ENCODE data around the gene MAP1LC3A.

Gene MAP1LC3A

DNA sequence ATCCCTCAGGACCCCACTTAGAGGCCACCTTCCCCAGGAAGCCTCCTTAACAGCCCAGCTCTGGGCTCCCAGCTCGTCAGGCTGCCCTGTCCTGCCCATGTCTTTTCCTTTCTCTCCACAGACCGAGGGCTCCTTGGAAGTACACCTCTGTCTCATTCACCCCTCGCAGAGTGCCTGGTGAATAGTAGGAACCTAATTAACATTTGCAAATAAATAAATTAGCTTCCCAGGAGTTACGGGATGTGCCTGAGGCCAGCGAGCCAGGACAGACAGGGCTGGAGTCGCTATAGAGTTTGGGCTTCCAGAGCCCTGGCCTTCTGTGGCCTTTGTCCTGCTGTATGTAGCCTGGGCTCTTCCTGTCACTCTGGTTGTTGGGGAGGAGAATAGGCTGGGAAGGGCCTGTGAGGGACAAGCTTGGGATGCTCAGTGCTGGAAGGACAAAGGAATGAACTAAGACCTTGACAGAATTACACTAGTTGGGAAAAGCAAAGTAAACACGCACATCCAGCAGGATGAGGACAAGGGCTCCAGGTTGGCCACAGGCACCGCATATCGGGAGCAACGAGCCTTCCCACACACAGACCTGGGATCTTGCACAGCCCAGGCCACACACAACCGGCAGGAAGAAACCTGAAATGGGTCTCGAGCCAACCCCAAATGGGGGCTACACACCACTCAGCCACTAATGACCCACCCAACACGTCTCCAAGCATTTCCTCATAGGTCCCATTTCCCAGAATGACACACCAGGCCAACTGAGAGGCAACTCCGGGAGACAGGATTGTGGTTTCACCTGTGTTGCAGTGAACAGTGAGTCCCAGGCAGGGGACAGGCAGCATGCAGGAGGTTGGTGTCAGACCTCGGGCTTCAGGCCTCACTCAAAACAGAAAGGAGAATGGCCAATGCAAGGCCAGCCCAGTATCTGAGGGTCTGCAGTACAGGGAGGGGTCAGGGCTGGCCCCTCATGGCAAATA lies 9.7 kb downstream of the MAP1LC3A start:
- H3K4me3 ChIP-seq (ENCODE audit: low read length), result no peak overlapping the region
- no peak for DNase-seq (ENCODE audit: low read depth)
- TF ChIP-seq, protein P1, sequence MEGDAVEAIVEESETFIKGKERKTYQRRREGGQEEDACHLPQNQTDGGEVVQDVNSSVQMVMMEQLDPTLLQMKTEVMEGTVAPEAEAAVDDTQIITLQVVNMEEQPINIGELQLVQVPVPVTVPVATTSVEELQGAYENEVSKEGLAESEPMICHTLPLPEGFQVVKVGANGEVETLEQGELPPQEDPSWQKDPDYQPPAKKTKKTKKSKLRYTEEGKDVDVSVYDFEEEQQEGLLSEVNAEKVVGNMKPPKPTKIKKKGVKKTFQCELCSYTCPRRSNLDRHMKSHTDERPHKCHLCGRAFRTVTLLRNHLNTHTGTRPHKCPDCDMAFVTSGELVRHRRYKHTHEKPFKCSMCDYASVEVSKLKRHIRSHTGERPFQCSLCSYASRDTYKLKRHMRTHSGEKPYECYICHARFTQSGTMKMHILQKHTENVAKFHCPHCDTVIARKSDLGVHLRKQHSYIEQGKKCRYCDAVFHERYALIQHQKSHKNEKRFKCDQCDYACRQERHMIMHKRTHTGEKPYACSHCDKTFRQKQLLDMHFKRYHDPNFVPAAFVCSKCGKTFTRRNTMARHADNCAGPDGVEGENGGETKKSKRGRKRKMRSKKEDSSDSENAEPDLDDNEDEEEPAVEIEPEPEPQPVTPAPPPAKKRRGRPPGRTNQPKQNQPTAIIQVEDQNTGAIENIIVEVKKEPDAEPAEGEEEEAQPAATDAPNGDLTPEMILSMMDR (conservative IDR thresholded peaks at IDR 0.05; ENCODE audit: low read depth, low read length), result no peak

DNA sequence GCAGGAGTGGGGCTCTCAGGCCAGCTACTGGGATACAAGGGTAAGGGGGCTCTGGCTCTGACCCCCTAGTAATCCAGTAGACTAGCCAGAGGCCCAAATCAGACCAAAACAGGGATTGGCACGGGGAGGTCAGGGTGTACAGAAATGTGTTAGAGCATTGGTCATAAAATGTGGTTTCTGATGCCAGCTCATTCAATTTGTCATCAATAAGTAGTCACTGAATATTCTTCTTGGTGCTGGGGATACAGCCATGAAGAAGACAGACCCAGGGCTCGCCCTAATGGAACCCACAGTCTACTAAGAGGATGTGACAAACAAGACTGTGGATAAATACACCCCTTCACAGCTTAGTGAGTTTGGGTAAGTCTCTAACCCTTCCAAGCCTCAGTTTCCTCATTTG lies 11.1 kb downstream of the MAP1LC3A start:
- no peak overlapping the region for H3K4me3 ChIP-seq (ENCODE audit: low read length)
- TF ChIP-seq, protein P1 (conservative IDR thresholded peaks at IDR 0.05; ENCODE audit: low read depth, low read length), result no peak
- DNase-seq (ENCODE audit: low read depth), result no peak

DNA sequence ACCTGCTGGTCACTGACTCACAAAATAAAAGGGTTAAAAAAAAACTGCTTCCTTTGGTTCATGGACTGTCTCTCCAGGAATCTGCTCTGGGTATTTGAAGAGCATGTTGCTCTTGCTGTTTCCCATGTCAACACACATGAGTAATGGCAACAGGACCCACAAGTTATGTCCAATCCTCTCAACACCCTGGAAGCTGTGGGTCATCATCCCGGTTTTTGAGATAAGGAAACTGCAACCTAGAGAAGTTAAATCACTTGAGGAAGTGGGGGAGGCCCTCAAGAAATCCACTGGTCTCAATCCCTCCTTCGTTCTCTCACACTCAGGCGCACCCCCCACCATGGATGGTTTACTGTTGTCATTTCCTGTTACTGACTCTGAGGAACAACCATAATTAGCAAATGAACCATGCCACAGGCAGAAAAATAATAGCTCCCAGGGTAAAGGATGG lies 12.4 kb downstream of the MAP1LC3A start:
- TF ChIP-seq, protein P1 (conservative IDR thresholded peaks at IDR 0.05; ENCODE audit: low read depth, low read length), result no peak
- DNase-seq (ENCODE audit: low read depth), result no peak
- H3K4me3 ChIP-seq (ENCODE audit: low read length), result no peak overlapping the region

DNA sequence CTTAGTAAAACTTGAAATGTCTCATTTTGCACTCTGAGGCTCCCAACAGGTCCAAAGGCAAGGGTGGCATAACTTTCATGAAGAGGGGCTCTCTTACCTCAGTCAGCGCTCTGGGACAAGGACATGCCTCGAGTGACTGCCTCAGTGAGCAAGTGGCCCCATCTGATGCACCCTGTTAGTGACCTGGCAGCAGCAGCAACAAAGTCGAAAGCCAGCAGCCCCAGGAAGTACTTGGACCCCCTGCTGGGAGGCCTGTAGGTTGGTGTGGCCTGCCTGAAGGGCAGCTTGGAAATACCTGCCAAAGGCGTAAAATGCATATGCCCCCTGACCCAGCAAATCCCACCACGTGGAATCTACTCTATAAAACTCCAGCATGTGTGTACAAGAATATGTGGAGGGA lies 13.2 kb downstream of the MAP1LC3A start:
- no peak overlapping the region for H3K4me3 ChIP-seq (ENCODE audit: low read length)
- TF ChIP-seq, protein P1 (conservative IDR thresholded peaks at IDR 0.05; ENCODE audit: low read depth, low read length), result no peak
- no peak for DNase-seq (ENCODE audit: low read depth)

DNA sequence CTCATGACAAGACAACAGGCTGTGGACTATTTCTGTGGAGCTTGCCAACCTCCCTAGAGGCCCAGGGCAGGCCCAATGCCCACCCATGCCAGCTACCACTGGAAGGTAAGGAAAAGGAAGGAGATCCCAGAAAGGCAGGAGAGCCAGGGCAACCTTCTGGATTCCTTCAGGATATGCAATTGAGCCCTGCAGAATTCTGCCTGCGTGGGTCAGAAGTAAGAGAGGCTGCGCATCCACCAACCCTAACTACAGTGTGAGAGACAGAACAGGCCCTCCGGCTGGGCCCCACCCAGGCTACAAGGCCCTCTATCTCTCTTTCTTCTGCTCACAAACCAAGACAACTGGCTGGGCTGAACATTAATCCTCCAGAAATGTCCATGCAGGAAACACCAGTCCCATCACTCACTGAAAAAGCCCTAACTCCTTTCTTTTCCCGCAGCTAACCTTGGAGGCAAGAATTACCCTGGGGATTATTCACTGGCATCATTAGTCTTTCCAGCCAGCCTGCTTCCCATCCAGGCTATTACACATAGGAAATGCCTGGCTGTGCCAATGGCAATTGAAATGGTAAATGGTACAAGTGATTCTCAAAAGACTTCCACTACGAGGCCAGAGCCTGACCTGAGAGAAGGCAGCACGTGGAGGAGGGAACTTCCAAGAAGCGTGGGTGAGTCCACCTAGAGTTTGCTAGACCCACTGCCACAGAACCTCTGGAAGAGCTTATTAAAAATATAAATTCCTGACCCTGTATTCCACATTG lies 15.2 kb downstream of the MAP1LC3A start:
- TF ChIP-seq, protein P1 (conservative IDR thresholded peaks at IDR 0.05; ENCODE audit: low read depth, low read length), result no peak
- H3K4me3 ChIP-seq (ENCODE audit: low read length), result no peak overlapping the region
- DNase-seq (ENCODE audit: low read depth), result no peak

DNA sequence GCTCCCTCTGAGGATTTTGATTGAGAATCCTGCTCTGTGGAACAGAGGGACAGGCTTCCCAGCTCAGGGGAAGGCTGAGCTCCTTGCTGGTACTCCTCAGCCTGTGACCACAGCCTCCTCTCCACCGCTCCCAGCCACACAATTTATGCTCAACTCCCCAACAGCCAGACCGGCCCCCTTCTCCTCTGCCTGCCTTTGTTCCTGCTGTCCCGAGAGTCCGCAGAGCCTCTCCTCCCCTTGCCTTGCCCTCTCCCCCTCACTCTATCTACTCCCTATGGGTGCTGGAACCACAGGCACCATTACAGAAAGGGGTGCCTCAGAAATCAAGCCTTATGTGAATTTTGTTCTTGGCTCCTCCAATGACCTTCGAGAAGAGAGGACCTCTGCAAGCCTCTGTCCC lies 15.9 kb downstream of the MAP1LC3A start:
- no peak overlapping the region for H3K4me3 ChIP-seq (ENCODE audit: low read length)
- TF ChIP-seq, protein P1 (conservative IDR thresholded peaks at IDR 0.05; ENCODE audit: low read depth, low read length), result no peak
- no peak for DNase-seq (ENCODE audit: low read depth)
